Daoy (cell line): ENCODE data around the gene SLC2A11. TPM values are rescaled to one million over a fixed set of nuclear protein-coding genes. Genes with fewer than 3 reads are reported as not detected.

Experiments
- DNase-seq: peaks from one replicate; pipeline ENCODE4 v3.0.0-alpha.2; 2015; ENCODE audit warnings: low read depth
- total RNA-seq: library from RNA; depleted of rRNA; stranded (reverse); fragments of >200 nt; shearing (Covaris generic); gene quantifications from 2 replicates; pipeline ENCODE4 v1.2.3, GENCODE V29; 2014; rRNA removed

The SLC2A11 gene, protein sequence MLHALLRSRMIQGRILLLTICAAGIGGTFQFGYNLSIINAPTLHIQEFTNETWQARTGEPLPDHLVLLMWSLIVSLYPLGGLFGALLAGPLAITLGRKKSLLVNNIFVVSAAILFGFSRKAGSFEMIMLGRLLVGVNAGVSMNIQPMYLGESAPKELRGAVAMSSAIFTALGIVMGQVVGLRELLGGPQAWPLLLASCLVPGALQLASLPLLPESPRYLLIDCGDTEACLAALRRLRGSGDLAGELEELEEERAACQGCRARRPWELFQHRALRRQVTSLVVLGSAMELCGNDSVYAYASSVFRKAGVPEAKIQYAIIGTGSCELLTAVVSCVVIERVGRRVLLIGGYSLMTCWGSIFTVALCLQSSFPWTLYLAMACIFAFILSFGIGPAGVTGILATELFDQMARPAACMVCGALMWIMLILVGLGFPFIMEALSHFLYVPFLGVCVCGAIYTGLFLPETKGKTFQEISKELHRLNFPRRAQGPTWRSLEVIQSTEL
- total RNA-seq = 6.0 and 7.4 TPM in 2 replicates

DNA sequence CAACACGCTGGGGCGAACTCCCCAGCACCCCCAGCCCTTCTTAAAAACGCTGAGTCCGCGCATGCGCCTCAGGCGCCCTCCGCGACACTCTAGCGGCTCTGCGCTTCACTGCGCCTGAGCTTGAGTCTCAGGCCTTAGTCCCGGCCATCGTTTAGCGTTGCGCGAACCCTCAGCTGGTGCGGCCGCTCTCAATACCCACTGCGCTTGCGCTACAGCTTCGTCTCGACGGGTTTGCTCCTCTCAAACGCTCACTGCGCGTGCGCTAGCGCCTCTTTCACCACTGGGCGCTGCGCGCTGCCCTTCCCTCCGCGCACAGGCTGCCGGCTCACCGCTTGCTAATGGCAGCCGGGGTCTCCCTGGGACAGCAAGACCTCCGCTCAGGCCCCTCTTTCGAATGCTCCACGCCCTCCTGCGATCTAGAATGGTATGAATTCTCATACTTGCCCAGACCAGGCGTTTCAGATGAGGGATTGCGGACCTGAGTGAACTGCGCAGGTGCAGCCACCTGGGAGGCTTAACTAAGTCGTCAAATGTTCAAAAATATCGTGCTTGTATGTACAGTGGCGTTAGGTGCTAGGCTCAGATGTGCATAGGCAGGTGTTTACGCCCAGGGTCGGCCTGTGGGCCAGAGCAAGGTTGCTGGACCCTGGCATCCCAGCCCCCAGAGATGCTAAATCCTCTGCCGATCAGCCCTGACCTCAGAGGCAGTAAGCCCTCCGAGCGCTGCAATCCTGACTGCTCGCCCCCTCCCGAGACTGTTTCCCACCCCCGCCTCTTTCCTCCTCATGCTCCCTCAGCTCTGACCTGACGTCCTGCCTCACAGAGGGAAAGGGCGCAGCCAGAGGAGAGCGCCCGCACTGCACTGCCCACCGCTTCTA lies at the start of gene SLC2A11:
SLC2A11 (plus strand) TSS at position 270 of the 878 bp plus-strand sequence; CDS start at position 395, 125 bp downstream.
- DNase-seq = peak; percentile 99

DNA sequence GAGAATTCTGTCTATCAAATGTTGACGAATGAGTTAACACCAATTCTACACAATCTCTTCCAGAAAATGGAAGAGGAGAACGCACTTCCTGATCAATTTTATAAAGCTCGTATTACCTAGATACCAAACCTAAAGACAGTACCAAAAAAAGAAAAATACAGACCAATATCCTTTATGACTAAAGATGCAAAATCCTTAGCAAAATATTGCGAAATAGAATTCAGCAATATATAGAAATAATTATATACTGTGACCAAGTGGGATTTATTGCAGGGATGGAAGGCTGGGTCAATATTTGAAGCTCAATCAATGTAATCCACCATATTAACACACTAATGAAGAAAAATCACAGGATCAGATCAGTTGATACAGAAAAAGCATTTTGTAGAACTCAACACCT lies 45.3 kb upstream of the SLC2A11 start:
- DNase-seq = no peak

DNA sequence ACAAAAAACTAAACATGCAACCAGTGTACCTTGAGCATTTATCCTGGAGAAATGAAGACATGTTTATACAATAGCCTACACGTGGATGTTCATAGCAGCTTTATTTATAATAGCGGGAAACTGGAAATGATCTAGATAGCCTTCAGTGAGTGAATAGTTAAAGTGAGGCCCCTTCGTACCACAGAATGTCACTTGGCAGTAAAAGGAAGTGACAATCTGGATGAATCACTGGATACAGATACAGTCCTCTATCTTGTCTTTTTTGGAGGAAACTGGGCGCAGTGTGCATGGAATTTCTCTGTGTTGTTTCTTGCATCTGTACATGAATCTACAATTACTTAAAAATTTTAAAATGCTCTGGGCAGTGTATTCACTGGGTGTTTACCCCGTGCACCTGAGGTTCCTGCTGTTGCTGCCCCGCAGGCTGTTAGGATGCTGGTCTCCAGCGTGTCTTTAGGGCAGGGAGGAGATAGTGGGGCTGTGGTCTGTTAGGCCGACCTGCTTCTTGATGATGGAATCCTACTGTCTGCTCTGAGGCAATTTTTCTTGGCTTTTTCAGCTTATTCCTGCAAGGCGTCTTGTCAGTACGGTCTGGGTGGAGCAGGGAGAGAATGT lies 42.0 kb upstream of the SLC2A11 start:
- no peak for DNase-seq

DNA sequence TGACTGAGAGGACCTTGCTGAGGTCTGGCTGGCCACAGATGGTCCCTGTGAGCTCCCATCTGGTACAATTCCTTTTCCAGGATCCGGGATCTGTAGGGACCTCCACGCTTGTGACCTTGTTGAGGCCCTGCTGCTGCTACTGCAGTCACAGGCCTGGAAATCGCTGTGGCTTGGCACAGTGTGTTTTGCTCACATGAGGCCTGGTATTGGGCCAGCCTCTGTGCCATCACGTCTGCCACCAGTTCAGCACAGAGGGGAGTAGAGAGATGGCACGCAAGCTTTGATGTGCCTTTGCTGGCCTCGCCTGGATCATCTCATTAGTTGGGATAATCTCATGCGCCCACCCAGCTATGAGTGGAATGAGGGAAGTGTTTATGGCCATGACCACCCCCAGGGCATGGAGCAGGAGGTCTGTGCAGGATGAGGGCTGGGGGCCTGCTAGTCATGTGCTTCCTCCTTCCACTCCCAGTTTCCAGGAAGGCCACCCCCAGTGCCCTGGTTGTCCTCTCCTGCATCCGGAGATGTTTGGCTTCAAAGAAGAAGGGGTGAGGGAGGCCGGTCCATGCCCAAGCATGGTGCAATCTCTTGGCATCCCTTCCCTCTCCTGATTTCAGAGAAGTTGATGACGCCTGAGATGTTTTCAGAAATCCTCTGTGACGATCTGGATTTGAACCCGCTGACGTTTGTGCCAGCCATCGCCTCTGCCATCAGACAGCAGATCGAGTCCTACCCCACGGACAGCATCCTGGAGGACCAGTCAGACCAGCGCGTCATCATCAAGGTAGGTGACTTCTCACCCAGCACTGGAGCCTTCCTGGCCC lies 41.3 kb upstream of the SLC2A11 start:
- no peak for DNase-seq

DNA sequence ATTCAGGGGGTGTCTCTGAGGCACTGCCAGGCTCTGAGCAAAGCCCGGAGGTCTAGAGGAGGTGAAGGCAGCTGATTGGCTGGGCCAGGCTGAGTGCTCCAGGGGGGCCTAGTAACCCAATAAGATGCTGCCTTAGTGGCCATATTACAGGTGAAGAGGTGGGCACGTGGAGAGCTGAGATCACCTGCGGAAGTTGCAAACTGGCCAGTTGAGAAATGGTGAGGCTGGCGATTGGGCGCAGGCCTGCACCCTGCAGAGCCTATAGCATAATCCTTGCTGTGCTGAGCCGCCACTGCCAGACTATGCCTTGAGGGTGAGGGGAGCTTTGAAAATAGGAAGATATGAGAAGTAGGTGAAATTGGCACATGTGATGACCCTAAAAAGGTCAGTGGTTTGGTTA lies 40.5 kb upstream of the SLC2A11 start:
- no peak for DNase-seq

DNA sequence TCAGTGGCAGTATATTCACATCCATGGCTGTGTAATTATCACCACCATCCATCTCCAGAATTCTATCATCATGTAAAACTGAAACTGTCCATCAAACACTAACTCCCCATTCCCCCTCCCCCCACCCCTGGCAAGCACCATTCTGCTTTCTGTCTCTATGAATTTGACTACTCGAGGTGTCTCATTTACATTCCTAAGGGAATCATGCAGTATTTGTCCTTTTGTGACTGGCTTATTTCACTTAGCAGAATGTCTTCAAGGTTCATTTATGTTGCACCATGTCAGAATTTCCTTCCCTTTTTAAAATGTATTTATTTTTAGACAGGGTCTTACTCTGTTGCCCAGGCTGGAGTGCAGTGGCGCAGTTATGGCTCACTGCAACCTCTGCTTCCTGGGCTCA lies 39.1 kb upstream of the SLC2A11 start:
- DNase-seq = no peak

DNA sequence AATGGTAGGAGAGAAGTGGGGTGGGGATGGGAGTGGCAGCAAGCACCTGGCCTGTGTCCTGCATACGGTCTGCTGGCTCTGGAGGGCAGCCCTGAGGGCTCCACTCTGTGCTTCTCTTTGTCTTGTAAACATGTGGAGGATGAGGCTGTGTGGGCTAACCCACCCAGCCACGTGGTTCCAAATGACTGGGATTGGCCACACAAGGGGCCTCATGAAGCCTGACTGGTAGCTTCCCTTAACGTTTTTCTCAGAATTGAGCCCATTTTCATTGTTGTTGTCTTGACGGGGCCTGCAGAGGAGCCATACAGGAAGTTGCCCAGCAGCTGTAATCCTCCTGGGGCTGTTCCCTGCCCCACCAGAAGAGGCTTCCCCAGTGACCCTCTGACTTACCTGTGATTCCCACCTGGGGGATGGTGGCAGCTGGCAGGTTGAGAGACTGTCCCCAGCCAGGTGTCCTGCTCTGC lies 36.9 kb upstream of the SLC2A11 start:
- no peak for DNase-seq

DNA sequence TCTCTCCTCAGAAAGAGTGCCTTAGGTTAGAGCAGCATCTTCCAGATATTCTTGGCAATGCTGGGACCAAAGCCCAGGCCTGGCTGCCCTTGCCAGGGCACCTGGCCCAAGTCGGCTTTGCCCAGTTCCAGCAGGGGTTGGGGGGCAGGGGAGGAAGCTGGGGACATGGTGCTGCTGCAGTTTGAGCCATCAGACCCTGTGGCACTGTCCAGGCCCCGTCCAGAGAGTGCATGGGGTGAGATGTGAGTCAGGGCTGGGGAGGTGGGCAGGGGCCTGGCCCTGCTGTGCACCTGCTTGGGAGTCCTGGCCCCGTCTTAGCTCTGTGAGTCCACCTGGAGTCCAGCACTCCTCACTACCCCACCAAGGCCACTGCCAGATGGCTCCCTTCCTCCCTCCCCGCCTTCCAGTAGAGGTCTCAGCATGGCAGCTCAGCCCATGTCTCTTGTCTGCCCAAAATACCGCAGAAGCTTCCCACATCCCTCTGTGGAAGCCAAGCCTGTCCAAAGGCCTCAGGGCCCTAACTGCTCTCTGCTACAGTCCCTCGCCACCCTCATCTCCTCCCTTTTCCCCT lies 35.5 kb upstream of the SLC2A11 start:
- DNase-seq = no peak

DNA sequence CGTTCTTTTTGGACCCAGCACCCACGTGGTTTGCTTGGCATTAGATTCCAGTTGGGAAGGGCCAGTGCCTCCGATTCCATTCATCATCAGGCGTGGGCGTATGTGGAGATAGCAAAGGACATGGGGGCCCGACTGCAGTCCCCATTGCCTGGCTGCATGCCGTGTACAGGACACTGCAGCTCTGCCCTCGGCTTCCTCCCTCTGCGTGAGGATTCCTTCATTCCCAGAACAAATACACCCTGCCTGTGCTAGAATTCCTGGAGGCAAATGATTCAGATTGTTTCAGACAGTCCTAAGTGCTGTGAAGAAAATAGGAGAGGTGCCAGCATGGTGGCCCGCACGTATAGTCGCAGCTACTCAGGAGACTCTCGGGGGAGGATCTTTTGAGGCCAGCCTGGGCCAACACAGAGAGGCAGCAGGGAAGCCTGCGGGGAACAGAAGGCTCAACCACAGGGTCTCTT lies 34.3 kb upstream of the SLC2A11 start:
- no peak for DNase-seq

DNA sequence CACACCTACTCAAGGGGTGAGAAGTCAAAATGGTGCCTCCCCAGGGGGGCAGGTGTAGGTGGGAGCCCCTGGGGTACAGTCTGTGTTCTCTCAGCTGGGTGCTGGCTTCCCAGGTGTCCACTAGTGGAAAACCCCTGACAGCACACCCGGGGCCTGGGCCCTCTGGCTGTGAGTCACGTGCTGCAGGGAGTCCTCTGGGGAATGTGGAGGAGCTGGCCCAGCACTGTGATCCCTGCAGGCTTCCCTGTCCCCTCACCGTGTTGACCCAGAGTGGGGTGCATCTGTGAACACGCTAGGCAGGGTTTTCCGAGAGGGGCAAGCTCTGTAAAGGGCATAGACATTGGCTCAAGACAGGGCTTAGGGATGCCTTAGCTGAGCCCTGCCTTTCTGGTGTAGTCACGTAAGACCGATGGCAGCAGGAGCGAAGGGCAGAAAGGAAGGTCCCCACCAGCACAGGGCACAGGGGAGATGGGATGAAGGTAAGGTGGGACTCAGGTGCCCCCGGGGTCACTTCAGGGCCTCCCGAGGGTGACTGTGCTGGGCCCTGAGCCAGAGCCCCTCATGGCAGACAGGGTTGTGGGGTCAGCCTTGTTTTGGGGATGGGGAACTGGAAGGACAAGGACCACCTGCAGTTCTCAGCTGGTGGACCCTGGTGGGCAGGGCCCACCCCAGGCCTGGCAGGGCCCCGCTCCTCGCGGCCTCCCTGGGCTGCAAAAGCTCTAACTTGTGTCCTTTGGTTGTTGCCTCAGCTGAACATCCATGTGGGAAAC lies 33.0 kb upstream of the SLC2A11 start:
- DNase-seq = no peak

DNA sequence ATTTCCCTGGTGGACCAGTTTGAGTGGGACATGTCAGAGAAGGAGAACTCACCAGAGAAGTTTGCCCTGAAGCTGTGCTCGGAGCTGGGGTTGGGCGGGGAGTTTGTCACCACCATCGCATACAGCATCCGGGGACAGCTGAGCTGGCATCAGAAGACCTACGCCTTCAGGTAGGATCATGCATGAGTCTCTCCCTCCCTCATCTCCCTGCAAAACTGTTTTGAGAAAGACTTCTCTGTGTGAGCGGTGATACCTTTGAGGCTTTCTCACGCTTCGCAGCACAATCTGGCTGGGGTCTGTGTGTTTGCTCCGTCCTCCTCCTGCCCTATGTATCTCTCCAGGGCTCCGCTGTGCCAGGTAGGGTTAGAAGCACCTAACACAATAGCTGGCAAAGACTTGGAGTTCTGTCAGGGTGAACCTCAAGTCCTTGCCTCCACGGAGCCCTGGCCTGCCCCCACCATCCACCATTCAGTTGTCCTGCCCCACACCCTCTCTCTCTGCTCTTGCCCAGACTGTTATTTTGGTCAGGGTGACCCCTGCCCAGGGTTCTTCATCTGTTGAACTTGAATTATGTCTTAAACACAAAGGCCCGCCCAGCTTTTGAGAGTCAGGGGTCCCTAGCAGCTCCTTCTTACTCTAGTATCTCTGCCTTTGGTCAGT lies 32.3 kb upstream of the SLC2A11 start:
- no peak for DNase-seq

DNA sequence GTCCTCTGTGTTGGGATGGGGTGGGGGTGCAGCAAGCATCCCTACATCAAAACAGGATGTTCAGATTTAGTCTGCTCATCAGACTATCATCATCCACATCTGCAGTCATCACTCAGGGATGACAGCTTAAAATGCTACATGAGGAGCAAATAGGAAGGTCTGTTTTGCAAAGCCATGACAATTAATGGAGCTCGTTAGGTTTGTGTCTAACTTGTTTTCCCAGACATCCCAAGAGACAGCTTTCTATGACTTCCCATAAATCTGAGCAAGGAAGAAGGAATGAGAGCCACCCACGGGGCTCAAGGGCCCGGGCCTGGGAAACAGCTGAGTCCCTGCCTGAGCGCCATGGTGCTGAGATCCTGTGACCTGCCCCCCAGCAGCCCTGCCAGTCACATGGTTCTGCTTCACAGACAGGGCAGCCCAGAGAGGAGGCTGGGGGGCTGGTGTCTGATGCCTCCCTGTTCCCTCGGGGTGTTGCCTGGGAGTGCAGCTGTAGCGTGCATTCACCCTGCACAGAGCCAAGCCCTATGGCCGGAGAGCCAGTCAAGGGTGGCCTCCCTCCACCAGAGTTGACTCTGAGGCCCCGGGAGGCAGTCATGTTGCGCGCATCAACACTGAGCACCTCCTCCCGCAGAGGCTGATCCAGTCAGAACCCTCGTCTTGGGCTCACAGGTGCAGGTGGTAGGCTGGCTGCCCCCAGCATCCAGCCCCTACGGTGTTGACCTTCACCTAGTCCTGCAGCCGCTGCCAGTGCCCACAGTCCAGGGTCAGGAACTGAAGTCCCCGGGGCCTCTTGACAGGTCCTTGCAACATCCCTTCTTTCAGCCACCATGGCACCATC lies 30.9 kb upstream of the SLC2A11 start:
- no peak for DNase-seq

DNA sequence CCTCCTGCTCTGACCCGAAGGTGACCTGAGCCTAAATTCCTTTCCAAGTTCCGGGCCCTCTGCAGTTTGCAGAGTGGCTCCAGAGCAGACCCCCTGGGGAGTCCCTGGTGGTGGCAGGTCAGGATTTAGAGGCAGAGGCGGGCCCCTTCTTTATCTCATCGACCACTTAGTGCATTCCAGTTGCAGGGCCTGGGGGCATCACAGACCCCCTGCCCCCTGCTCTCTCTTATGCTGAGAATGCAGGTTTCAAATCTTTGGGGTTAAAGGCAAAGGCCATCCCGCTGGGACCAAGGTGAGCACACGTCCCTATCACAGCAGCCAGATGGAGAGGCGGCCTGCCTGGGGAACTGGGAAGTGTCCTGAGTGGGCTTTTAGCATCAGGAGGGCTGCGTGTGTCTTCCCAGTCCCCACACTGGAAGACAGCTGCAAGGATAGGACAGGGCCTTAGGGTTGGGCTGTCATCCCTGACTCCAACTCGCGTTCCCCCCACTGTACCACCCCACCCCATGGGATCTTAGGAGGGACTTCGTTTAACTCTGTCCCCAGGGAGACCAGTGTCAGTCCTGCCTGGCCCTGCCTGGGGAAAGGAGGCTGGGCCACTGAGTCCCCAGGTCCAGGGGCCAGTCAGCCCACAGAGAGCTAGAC lies 30.2 kb upstream of the SLC2A11 start:
- no peak for DNase-seq

DNA sequence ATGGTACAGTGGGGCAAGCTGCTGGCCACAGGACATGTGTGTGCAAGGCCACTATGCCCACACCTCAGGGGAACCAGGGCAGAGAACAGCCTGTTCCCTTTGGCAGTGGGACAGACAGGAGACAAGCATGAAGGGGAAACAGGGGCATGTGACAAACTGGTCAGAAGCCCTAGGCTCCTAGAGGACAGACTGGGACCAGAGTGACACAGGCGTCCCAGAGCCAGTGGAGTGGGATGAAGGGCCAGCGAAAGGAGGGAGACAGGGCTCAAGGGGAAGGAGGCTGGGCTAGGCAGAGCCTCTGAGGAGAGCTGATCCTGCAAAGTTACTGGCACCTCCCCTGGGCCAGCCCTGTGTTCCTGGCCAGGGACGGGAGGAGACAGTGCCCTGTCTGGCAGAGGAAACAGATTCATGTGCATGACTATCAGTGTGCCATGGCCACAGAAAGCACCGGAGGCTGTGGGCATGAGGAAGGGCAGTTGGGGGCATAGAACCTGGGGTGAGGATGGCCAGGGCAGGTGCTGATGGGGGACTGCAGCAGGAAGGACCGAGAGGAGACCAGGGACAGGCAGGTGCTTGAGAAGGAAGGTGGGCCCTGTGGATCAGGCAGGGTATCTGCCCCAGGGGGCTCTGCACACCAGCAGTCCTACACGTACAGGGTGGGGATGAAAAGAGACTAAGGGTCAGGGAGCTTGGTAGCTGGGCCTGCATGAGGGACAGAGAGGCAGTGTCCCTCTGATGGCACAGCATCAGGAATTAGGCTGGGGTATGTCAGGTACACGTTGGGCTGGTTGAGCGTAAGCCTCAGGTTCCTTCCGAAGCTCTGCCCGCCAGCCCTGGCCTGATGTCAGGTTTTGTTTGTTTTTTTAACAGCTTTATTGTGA lies 28.6 kb upstream of the SLC2A11 start:
- no peak for DNase-seq

DNA sequence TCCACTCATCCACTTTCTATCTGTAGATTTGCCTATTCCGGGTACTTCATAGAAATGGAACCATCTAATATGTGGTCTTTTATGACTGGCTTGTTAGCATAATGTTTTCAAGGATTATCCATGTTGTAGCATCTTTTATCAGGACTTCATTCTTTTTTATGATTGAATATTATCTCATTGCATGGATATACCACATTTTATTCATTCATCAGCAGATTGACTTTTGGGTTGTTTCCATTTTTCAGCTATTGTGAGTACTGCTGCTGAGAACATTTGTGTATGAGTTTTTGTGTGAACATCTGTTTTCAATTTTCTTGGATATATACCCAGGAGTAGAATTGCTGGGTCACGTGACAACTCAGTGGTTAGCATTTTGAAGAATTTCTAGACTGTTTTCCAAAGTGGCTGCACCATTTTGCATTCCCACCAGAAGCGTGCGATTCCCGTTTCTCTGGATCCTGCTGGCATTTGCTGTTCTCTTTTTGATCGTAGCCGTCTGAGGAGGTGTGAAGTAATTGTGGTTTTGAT lies 27.8 kb upstream of the SLC2A11 start:
- DNase-seq = no peak

DNA sequence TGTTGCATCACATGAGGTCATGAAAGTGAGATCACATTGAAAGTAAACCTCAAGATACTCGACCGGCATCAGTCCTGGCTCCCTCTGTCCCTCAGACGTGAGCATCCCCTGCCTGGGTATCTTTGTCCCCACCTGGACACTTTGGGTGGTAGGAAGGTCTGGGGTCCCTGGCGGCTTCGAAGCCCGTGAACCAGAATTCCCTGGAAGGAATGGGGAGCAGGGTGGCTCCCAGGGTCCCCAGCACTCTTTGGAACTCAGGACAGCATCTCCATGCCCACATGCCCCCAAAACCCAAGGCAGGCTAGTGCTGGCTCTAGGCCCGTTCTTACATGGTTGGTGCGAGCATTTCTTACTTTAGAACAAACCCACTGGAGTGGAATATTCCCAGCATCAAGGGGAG lies 26.4 kb upstream of the SLC2A11 start:
- no peak for DNase-seq

DNA sequence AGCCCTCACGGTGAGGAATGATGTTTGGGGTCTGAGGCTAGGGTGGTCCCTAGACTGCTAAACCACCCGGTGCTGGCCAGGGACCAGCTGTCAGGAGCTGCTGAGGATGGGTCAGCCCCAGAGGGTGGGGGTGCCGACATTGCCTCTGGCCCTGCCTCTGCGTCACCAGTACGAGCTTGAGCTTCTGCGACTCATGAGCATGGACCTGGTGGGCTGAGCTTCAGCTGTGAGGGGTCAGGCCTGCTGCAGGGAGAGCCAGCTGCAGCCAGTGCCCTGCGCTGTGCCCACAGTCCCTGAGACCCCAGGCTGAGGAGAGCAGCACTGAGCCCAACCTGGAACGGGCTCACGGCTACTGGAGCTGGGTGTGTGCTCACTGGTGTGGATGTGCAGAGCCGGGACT lies 25.9 kb upstream of the SLC2A11 start:
- DNase-seq = no peak
